IPS-15b (cell line): Measurements from ENCODE around the gene ZNF226.
A peak's percentile ranks its signal among the peaks of the same experiment; 100 is the strongest.
"Not testable (repeated sequence)": the region's sequence is repeated elsewhere in the genome, so short reads cannot be mapped to it uniquely, and the experiment has no call there.

Experiments
- H3K27me3 ChIP-seq: one replicate; pipeline ENCODE4 v1.6.1; 2013; ENCODE audit warnings: low read length; ENCODE audit not compliant: control insufficient read depth, insufficient read depth
- H3K36me3 ChIP-seq: one replicate; pipeline ENCODE4 v1.6.1; 2013; ENCODE audit warnings: low read length; ENCODE audit not compliant: control insufficient read depth, insufficient read depth
- H3K4me1 ChIP-seq: one replicate; pipeline ENCODE4 v1.6.1; 2013; ENCODE audit warnings: mild to moderate bottlenecking, low read length; ENCODE audit not compliant: control insufficient read depth, insufficient read depth
- H3K4me3 ChIP-seq: one replicate; pipeline ENCODE4 v1.5.1; 2013; ENCODE audit warnings: low read depth, low read length
- H3K9ac ChIP-seq: one replicate; pipeline ENCODE4 v1.6.1; 2013; ENCODE audit warnings: low read depth, mild to moderate bottlenecking, low read length
- H3K9me3 ChIP-seq: one replicate; pipeline ENCODE4 v1.6.1; 2013; ENCODE audit warnings: mild to moderate bottlenecking, low read length; ENCODE audit not compliant: control insufficient read depth, insufficient read depth

Gene ZNF226

DNA sequence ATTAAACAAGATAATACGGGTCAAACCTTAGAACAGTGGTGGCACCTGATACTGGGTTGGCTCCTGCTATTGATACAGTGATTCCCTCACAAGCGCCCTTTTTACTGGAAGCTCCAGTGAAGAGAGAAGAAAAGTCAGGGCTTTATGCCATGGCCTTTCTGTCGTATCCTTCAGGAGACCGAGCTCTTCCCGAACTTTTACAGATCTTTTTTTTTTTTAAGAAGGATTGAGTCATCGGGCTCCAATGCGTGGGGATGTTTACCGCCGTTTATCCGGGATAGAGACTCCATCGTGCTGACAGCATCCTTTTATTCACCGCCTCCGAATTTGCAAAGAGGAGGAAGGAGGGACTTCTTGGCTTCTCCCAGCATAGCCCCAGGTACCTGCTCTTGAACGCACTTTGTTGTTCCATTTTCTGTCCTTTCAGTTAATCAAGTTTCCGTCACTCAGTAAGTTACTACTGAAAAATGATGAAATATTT lies 48.0 kb downstream of the ZNF226 start:
- Histone ChIP-seq H3K27me3 (no peaks in the 10 kb centered on the region), H3K4me3 (peak overlapping the region; percentile 89)

DNA sequence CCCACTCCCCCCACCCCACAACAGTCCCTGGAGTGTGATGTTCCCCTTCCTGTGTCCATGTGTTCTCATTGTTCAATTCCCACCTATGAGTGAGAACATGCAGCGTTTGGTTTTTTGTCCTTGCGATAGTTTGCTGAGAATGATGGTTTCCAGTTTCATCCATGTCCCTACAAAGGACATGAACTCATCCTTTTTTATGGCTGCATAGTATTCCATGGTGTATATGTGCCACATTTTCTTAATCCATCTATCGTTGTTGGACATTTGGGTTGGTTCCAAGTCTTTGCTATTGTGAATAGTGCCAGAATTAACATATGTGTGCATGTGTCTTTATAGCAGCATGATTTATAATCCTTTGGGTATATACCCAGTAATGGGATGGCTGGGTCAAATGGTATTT lies 55.0 kb downstream of the ZNF226 start:
- H3K4me3 ChIP-seq, H3K27me3 ChIP-seq, H3K36me3 ChIP-seq, H3K9ac ChIP-seq, H3K9me3 ChIP-seq, H3K4me1 ChIP-seq: not testable (repeated sequence)

More for the DNA sequence above, 48.0 kb downstream of the ZNF226 start:
- no peaks in the 10 kb centered on the region for H3K36me3 ChIP-seq
- no peaks in the 10 kb centered on the region for H3K9me3 ChIP-seq
- H3K4me1 ChIP-seq = no peaks in the 10 kb centered on the region
- peak overlapping the region; percentile 96 for H3K9ac ChIP-seq

DNA sequence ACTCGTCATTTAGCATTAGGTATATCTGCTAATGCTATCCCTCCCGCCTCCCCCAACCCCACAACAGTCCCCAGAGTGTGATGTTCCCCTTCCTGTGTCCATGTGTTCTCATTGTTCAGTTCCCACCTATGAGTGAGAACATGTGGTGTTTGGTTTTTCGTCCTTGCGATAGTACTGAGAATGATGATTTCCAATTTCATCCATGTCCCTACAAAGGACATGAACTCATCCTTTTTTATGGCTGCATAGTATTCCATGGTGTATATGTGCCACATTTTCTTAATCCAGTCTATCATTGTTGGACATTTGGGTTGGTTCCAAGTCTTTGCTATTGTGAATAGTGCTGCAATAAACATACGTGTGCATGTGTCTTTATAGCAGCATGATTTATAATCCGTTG lies 55.9 kb downstream of the ZNF226 start:
- H3K4me3 ChIP-seq, H3K9ac ChIP-seq, H3K9me3 ChIP-seq, H3K36me3 ChIP-seq, H3K4me1 ChIP-seq, H3K27me3 ChIP-seq: not testable (repeated sequence)

- H3K9me3 ChIP-seq, H3K4me1 ChIP-seq, H3K36me3 ChIP-seq, H3K9ac ChIP-seq, H3K4me3 ChIP-seq, H3K27me3 ChIP-seq: not testable (repeated sequence)
Observed at GRCh38 chr19:44221291-44221690, 56.4 kb downstream of the ZNF226 start.
